ENCODE data around the gene CIAO2B.
"Not testable (repeated sequence)": the region's sequence is repeated elsewhere in the genome, so short reads cannot be mapped to it uniquely, and the experiment has no call there.

The CIAO2B gene

DNA sequence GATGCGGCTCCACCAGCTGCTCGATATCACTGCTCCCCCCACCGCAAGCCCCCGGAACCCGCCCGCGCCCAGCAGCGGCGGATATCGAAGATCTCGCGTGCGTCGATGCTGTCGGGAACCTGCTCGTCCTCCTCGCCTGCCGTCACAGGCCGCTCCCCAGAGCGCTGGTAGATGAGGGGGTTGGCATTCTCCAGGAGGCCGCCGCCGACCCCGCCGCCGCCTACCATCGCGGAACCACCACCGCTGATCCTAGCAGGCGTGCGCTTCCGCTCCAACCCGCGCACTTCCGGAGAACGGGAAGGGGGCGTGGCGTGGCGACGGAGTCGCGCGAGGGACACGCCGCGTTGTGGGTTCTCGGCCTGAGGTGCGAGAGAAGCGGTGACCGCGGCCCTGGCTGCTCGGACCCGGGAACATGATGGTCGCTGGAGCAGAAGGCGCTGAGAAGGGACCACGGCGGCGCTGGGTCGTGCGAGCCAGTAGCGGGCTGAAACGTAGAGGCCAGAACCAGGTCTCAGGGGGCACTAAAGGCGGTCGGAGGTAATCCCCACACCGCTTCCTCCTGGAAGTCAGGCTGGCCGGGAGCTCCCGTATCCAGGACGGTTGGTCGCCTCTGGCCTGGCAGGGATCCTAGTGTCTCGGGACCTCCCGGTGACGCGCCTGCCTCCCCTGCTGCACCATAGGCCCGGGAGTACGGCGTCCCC is at the start of gene CIAO2B:
Gene CIAO2B, minus strand, starts transcription at position 265 of the 701 bp plus-strand sequence. Its CDS starts 38 bp downstream, at position 227.
- peak; percentile 90 for DNase-seq (ENCODE audit: low read depth)

DNA sequence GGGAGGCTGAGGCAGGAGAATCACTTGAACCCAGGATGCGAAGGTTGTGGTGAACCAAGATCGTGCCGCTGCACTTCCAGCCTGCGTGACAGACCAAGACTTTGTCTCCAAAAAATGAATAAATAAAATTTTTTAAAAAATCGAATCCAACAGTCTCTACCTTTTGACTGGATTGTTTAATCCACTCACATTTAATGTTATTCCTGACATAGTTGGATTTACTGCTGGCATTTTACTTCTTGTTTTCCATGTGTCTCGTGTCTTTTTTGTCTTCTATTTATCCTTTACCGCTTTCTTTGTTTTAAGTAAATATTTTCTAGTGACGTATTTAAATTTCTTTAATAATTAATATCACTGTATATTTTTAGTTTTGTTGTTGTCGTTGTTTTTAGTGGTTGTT is 48.8 kb upstream of the CIAO2B start:
- DNase-seq (ENCODE audit: low read depth) = no peak

DNA sequence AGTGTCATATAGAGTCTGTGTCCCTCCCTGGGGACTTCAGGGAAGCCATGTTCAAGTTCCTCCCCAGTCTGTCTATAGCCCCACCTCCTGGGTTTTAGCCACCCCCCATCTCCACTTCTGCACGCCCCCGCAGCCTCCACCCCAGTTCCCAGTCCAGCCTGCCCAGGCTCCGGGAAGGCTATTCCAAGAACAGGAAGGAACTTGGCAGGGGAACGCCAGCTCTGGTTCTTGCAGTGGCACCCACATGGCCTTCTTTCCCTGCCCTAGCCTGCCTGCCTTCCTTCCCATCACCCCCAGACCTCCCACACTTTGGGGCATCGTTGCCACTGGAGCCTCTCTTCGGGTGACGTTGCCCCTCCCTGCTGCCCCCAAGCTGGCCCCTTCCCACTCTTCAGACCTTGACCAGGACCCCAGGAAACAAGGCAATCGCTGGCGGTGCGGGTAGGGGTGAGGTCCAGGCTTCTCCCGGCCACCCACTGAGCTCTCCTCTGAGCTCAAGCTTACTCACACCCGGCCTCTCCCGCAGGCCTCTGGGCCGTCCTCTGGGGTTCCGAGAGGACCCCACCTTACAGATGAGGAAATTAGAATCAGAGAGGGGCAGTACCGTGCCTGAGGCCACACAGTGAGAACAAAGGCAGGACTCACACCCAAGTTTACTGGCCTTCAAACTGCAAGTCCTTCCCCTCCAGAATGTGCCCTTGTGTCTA is 45.0 kb upstream of the CIAO2B start:
- no peak for DNase-seq (ENCODE audit: low read depth)

DNA sequence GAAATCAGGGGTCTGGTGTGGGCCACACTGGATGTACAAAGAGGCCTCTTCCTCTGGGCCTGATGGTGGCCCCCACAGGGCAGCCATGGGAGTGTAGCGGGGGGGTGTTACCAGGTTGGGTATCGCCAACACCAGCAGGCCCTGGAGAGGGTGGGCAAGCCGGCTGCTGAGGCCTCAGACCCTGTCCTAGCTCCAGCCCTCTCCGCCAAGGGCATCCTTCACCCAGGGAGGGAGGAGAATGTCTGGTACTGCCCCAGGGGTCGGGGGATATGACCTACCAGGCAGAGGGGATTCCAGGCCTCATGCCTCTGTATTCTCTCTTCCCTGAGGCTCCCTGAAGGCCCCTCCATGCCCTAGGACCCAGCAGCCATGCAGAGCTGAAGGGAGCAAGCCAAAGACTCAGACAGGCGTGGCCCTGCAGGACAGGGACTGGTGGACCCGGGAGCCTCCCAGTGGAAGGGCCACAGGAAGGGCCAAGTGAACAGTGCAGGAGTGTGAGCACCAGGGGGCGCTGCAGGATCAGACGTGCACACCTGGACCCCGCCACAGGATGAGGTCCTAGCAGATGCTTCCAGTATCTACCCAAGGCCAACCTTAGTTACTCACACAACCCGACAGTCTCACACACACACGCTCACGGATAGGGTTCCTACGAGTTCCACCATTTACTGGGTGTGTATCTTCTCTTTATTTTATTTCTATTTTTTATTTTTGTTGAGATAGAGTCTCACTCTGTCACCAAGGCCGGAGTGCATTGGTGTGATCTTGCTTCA is 43.3 kb upstream of the CIAO2B start:
- DNase-seq (ENCODE audit: low read depth) = peak; percentile 88

DNA sequence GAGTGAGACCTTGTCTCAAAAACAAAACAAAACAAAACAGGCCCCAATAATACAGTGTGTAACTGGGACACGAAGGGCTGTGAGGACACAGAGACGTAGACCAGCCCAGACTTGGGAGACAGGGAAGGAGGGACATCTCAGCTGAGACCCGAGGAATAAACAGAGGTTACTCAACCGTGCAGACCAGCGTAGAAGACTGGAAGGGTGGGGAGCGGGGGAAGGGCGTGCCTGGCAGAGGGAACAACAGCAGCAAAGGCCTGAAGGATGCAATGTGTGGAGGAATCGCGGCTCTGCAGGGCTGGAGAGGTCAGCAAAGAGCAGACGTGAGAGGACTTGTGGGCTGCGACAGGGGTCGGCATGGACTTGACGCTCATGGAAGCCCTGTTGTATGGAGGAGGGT is 42.5 kb upstream of the CIAO2B start:
- DNase-seq (ENCODE audit: low read depth) = no peak

DNA sequence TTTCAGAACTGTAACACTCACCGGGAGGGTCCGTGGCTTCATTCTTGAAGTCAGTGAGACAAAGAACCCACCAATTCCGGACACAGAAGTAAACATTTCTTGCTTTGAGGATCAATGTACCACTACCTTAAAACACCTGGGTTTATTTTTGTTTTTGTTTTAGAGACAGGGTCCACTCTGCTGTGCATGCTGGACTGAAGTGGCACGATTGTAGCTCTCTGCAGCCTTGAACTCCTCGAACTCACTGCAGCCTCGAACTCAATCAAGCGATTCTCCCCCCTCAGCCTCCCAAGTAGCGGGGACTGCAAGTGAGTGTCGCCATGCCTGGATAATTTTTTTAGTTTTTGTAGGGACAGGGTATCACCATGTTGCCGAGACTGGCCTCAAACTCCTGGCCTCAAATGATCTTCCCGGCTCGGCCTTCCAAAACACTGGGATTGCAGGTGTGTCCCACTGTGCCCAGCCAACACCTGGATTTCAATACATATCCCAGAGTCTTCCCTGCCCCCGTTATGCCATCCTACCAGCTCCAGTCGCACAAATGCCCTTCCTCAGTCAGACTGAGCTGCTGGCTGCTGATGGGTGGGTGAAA is 41.2 kb upstream of the CIAO2B start:
- no peak for DNase-seq (ENCODE audit: low read depth)

DNA sequence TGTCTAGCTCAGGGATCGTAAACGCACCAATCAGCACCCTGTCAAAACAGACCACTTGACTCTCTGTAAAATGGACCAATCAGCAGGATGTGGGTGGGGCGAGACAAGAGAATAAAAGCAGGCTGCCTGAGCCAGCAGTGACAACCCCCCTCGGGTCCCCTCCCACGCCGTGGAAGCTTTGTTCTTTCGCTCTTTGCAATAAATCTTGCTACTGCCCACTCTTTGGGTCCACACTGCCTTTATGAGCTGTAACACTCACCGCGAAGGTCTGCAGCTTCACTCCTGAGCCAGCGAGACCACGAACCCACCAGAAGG is 40.7 kb upstream of the CIAO2B start:
- peak; percentile 66 for DNase-seq (ENCODE audit: low read depth)

DNA sequence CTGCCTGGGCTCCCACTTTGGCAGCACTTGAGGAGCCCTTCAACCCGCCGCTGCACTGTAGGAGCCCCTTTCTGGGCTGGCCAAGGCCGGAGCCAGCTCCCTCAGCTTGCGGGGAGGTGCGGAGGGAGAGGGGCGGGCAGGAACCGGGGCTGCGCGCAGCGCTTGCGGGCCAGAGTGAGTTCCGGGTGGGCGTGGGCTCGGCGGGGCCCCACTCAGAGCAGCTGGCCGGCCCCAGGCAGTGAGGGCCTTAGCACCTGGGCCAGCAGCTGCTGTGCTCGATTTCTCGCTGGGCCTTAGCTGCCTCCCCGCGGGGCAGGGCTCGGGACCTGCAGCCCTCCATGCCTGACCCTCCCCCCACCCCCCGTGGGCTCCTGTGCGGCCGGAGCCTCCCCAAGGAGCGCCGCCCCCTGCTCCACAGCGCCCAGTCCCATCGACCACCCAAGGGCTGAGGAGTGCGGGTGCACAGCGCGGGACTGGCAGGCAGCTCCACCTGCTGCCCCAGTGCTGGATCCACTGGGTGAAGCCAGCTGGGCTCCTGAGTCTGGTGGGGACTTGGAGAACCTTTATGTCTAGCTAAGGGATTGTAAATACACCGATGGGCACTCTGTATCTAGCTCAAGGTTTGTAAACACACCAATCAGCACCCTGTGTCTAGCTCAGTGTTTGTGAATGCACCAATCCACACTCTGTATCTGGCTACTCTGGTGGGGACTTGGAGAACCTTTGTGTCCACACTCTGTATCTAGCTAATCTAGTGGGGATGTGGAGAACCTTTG is 40.1 kb upstream of the CIAO2B start:
- DNase-seq (ENCODE audit: low read depth) = not testable (repeated sequence)

DNA sequence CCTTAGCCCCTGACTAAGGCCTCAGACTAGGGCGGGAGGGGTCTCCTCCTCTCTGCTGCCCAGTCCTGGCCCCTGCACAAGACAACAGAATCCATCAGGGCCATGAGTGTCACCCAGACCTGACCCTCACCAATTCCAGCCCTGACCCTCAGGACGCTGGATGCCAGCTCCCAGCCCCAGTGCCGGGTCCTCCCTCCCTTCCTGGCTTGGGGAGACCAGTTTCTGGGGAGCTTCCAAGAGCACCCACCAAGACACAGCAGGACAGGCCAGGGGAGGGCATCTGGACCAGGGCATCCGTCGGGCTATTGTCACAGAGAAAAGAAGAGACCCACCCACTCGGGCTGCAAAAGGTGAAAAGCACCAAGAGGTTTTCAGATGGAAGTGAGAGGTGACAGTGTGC is 39.5 kb upstream of the CIAO2B start:
- no peak for DNase-seq (ENCODE audit: low read depth)

DNA sequence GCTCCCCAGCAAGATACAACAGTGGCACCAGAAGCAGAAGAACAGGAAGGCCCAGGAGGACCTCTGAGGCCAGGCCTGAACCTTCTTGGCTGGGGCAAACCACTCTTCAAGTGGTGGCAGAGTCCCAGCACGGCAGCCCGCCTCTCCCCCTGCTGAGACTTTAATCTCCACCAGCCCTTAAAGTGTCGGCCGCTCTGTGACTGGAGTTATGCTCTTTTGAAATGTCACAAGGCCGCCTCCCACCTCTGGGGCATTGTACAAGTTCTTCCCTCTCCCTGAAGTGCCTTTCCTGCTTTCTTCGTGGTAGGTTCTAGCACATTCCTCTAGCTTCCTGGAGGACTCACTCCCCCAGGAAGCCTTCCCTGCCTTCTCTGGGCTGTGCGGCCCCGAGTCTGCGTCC is 38.8 kb upstream of the CIAO2B start:
- DNase-seq (ENCODE audit: low read depth) = no peak

DNA sequence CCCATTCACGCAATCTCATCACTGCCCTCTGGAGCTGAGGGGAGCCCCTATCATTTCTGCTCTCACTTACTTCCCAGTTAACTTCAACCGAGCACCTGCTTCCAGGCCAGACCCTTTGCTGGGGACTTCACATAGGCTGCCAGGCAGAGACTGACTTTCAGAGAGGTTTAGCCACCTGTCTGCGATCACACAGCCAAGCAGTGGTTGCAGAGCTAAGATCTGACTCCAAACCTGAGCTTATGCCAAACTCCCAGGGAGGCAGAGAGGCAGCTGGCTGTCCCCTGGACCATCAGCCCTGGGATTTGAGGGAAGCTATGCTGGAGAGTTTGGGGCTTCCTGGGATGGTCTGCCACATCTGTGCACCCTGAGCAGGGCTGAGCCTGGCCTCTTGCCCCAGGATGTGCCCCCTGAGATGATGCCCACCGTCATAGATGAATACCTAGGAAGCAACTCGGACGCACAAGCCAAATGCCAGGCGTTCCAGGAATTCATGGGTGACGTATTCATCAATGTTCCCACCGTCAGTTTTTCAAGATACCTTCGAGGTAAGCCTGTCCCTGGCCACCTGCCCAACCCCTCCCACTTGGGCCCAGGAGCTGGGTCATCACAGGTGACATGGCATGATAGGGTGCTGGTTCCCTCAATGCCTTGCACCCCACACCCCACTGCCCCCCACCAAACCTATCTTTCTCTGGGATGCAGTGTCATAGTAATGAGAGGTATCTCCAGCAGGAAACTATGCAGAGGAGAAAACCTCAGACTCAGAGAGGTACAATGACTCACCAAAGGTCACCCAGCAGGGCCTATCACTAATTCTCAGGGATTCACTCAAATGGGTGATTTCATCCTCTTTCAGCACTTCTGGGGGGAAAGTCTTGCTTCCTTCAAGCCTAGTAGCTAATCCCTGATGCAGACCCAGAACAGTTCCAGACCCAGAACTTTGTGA is 36.8 kb upstream of the CIAO2B start:
- DNase-seq (ENCODE audit: low read depth) = no peak

DNA sequence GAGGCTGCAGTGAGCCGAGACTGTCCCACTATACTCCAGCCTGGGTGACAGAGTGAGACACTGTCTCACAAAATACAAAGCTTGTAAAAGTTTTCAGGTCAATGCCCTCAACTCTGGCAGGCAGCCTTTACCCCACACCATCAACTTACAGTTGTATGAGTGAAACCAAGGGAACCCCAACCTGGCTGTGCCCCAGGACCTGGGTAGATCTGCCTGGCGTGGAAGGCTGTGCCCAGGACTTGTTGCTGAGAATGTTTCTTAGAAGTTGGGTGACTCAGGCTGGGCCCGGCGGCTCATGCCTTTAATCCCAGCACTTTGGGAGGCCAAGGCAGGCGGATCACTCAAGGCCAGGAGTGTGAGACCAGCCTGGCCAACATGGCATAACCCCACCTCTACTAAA is 34.6 kb upstream of the CIAO2B start:
- no peak for DNase-seq (ENCODE audit: low read depth)

DNA sequence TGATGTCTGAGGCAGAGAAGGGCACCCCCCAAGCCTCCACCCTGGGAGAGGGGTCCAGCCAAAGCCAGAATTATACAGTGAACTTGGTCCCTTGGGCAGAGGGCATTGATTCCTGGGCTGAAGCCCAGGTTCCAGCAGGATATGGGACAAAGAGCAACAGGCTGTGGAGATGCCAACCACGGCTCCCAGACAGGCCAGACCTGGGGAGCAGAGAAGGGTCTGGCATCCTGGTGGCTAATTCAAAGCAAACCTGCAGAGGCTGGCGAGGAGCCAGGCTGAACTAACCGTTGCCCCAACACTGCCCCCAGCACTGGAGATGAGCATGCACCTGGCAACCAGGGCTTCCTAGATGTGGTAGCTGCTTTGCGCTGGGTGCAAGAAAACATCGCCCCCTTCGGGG is 29.8 kb upstream of the CIAO2B start:
- no peak for DNase-seq (ENCODE audit: low read depth)

DNA sequence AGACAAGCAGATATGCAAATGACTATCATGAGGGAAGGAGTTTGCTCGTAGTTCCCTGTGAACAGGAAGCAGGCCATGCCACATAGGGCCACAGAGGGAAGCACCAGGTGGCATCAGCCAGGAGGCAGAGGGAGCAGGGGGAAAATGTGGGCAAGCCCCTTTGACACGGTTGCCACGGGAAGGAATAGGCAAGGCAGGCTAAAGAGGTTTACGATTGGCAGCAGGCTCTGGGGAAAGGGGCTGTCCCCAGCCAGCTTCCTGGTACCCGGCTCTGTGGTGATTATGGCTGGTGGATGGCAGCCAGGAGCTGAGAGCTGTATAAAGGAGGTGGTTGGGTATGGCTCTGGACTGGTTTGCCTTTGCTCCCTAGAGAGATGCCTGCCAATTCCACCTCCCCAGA is 27.7 kb upstream of the CIAO2B start:
- no peak for DNase-seq (ENCODE audit: low read depth)

DNA sequence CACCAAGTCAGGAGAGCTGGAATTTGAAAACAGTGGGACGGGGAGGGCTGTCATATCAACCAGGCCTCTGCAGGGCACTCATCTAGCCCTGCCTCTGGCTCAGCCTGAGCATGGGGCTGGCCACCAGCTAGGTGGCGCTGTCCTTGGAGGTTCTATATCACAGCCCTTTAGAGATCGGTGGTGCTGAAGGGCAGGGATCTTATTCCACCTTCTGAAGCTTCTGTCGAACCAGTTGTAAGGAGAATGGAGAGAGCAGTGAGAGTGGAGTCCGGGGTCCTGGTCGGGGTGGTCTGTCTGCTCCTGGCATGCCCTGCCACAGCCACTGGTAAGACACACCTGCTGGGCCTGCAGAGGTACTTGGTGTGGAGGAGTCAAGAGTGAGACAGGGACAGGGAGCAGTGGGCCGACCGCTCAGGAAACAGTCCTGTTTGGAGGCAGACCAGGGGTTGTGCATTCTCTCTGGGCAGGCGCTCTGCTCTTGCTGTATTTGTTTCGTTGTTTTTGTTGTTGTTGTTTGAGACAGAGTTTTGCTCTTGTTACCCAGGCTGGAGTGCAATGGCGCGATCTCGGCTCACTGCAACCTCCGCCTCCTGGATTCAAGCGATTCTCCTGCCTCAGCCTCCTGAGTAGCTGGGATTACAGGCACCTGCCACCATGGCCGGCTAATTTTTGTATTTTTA is 27.0 kb upstream of the CIAO2B start, which contains the start of gene CES3:
Gene CES3, plus strand, starts transcription at position 202 of the 680 bp plus-strand sequence. Its CDS starts 42 bp downstream, at position 244.
- DNase-seq (ENCODE audit: low read depth) = peak; percentile 71

DNA sequence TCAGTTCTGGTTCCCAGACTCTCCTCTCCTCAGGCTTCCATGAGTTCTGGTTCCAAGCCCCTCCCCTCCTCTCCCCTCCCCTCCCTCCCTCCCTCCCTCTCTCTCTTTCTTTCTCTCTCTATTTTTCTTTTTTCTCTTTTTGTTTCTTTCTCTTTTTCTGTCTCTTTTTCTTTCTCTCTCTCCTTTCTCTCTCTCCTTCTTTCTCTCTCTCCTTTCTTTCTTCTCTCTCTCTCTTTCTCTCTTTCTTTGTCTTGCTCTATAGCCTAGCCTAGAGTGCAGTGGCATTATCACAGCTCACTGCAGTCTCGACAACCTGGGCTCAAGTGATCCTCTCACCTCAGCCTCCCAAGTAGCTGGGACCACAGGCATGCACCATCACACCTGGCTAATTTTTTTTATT is 26.1 kb upstream of the CIAO2B start:
- no peak for DNase-seq (ENCODE audit: low read depth)

DNA sequence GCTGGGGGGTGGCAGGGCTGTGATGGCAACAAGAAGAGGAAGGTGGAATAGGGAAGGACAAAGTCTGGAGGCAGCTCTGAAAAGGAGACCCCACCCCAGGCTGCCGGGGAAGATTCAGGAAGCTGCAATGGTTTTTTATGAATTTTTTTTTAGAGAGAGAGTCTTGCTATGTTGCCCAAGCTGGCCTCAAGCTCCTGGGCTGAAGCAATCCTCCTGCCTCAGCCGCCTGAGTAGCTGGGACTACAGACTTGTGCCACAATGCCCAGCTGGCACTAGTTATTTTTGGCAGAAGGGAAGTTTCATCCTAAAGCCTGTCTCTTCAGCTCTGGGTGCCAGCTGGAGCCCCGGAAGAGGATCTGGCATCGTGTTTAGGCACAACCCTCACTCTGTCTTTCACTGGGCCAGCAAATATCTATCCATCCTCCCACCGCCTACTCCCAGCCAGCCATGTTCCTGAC is 25.5 kb upstream of the CIAO2B start:
- no peak for DNase-seq (ENCODE audit: low read depth)

DNA sequence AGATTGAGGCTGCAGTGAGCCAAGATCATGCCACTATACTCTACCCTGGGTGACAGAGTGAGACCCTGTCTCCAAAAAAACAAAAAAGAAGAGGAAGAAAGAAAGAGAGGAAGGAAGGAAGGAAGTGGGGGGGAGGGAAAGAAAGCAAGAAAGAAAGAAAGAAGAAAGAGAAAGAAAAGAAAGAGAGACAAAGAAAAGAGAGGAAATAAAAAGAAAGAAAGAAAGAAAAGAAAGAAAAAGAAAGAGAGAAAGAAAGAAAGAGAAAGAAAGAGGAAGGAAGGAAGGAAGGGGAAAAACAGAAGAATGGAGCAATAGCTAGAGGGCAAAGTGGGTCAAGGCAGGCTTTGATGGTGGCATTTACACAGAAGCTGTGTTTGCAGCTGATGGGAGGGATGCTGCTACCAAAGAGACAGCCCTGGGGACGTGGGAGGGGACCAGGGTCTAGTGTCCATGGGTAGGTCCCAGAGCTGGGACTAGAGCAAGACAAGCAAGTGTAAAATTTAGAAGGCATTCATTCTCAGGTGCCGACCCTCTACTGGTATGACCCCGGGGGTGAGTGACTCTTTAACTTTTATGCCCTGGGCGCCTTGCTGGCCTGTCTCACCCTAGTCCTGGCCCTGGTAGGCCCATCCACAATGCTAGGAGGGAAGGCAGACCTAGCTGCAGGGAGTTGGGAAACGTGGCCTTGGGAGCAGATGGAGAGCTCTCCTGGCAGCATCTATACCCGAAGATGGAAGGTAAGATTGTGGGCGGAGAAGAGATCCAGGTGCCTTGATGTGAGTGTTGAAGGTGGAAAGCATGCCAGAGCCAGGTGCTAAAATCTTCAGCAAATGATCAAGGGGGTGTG is 24.9 kb upstream of the CIAO2B start:
- no peak for DNase-seq (ENCODE audit: low read depth)

DNA sequence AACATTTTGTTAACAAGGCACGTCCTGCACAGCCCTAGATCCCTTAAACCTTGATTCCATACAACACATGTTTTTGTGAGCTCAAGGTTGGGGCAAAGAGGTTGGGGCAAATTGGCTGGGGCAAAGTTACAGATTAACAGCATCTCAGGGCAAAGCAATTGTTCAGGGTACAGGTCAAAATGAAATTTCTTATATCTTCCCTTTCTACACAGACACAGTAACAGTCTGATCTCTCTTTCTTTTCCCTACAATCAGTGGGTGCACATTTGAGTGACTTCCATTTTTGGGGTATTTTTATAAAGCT is 21.9 kb upstream of the CIAO2B start:
- not testable (repeated sequence) for DNase-seq (ENCODE audit: low read depth)

Data from activated T-cell treated with anti-CD3 and anti-CD28 coated beads for 48 hours (primary cell).